Nephron (organoid): ENCODE measurements around the gene KCNJ9.

Experiments used
- H3K27ac Mint-ChIP-seq, 3 experiments: 2 replicates each; pipeline ENCODE4 v1.8.0; 2020; ENCODE audit warnings: mixed read lengths in 3 of 3, mild to moderate bottlenecking in 2 of 3, moderate library complexity in 1 of 3
- H3K27me3 Mint-ChIP-seq: 2 replicates; pipeline ENCODE4 v1.8.0; 2021; ENCODE audit warnings: low read depth, mild to moderate bottlenecking, moderate library complexity, mixed read lengths
- H3K36me3 Mint-ChIP-seq: 2 replicates; pipeline ENCODE4 v1.8.0; 2020; ENCODE audit warnings: low read depth, mixed read lengths
- H3K4me1 Mint-ChIP-seq: 2 replicates; pipeline ENCODE4 v1.8.0; 2020; ENCODE audit warnings: mixed read lengths
- H3K4me3 Mint-ChIP-seq, 3 experiments: 2 replicates each; pipeline ENCODE4 v1.8.0; 2020; ENCODE audit warnings: mild to moderate bottlenecking in 3 of 3, mixed read lengths in 3 of 3, moderate library complexity in 2 of 3
- H3K9me3 Mint-ChIP-seq: 2 replicates; pipeline ENCODE4 v1.8.0; 2020; ENCODE audit warnings: mixed read lengths
- CTCF ChIP-seq, 3 experiments: fragments of 200-600 bp; sonication (generic); IDR thresholded peaks; one replicate each; pipeline ENCODE4 v1.5.0; 2021; ENCODE audit warnings: antibody characterized with exemption in 3 of 3; ENCODE audit not compliant: unreplicated experiment in 3 of 3

KCNJ9 gene

GRCh38 chr1:160068225-160068624 is 13.1 kb upstream of the KCNJ9 start:
- peaks cover 18% of the 10 kb centered on the region for H3K4me1 Mint-ChIP-seq

GRCh38 chr1:160069460-160070231 is 11.7 kb upstream of the KCNJ9 start, which contains the start of gene KCNJ10:
Gene KCNJ10 (minus strand): TSS chr1:160070160. CDS start chr1:160042532, 27,628 bp downstream.
- H3K27me3 Mint-ChIP-seq, result peaks cover 63% of the 10 kb centered on the region
- peak within 1 kb of the TSS; percentile 85 to 90 (median 88) for H3K4me3 Mint-ChIP-seq
- no peaks in the 10 kb centered on the region for H3K36me3 Mint-ChIP-seq
- no peaks in the 10 kb centered on the region for H3K9me3 Mint-ChIP-seq
- peak within 1 kb of the TSS in 1 of 3 experiments; percentile 19 for H3K27ac Mint-ChIP-seq
- no peak for TF ChIP-seq CTCF (IDR thresholded peaks at IDR 0.05; ENCODE audit: unreplicated experiment in 3 of 3)
- H3K4me1 Mint-ChIP-seq, result peaks cover 18% of the 10 kb centered on the region

More at GRCh38 chr1:160068225-160068624, 13.1 kb upstream of the KCNJ9 start:
- TF ChIP-seq CTCF (IDR thresholded peaks at IDR 0.05; ENCODE audit: unreplicated experiment in 3 of 3), result no peak
- Mint-ChIP-seq H3K36me3 (no peaks in the 10 kb centered on the region), H3K9me3 (no peaks in the 10 kb centered on the region), H3K27me3 (peaks cover 56% of the 10 kb centered on the region), H3K4me3 (peak overlapping the region in 2 of 3 experiments; percentile 12 to 38), H3K27ac (no peak overlapping the region)

GRCh38 chr1:160070243-160071163 is 10.8 kb upstream of the KCNJ9 start:
- Mint-ChIP-seq H3K4me1 (peaks cover 18% of the 10 kb centered on the region), H3K27me3 (peaks cover 70% of the 10 kb centered on the region), H3K27ac (peak overlapping the region in 1 of 3 experiments; percentile 19), H3K4me3 (peak overlapping the region; percentile 85 to 90 (median 88)), H3K36me3 (no peaks in the 10 kb centered on the region), H3K9me3 (no peaks in the 10 kb centered on the region)
- no peak for TF ChIP-seq CTCF (IDR thresholded peaks at IDR 0.05; ENCODE audit: unreplicated experiment in 3 of 3)

GRCh38 chr1:160071289-160071688 is 10.0 kb upstream of the KCNJ9 start:
- no peaks in the 10 kb centered on the region for H3K36me3 Mint-ChIP-seq
- TF ChIP-seq CTCF (IDR thresholded peaks at IDR 0.05; ENCODE audit: unreplicated experiment in 3 of 3), result no peak
- peaks cover 18% of the 10 kb centered on the region for H3K4me1 Mint-ChIP-seq
- no peaks in the 10 kb centered on the region for H3K9me3 Mint-ChIP-seq
- H3K27ac Mint-ChIP-seq, result no peak overlapping the region
- peaks cover 70% of the 10 kb centered on the region for H3K27me3 Mint-ChIP-seq
- H3K4me3 Mint-ChIP-seq, result no peak overlapping the region

- H3K9me3 Mint-ChIP-seq, result no peaks in the 10 kb centered on the region
- H3K36me3 Mint-ChIP-seq, result no peaks in the 10 kb centered on the region
- peaks cover 79% of the 10 kb centered on the region for H3K27me3 Mint-ChIP-seq
Measured at GRCh38 chr1:160074865-160075264, 6.5 kb upstream of the KCNJ9 start.

More at GRCh38 chr1:160074865-160075264, 6.5 kb upstream of the KCNJ9 start:
- Mint-ChIP-seq H3K4me3 (no peak overlapping the region), H3K27ac (no peak overlapping the region), H3K4me1 (peaks cover 7% of the 10 kb centered on the region)
- no peak for TF ChIP-seq CTCF (IDR thresholded peaks at IDR 0.05; ENCODE audit: unreplicated experiment in 3 of 3)
